Stromal cell of bone marrow (primary cell): Measurements from ENCODE around the gene SSC5D.
A peak's percentile ranks its signal among the peaks of the same experiment; 100 is the strongest.
"Not testable (repeated sequence)": the region's sequence is repeated elsewhere in the genome, so short reads cannot be mapped to it uniquely, and the experiment has no call there.

Source experiments
- DNase-seq: peaks from one replicate; pipeline ENCODE4 v3.0.0-alpha.2; 2012; ENCODE audit warnings: low read depth

SSC5D gene

GRCh38 chr19:55486971-55487923 is 989 bp upstream of the SSC5D start:
- DNase-seq: peak; percentile 95

GRCh38 chr19:55488986-55489710 is 912 bp downstream of the SSC5D start:
- DNase-seq: no peak

GRCh38 chr19:55489711-55490477 is 1.7 kb downstream of the SSC5D start:
- no peak for DNase-seq

- no peak for DNase-seq
Observed at GRCh38 chr19:55490478-55491432, 2.5 kb downstream of the SSC5D start.

GRCh38 chr19:55491546-55492360 is 3.5 kb downstream of the SSC5D start:
- no peak for DNase-seq

GRCh38 chr19:55492362-55492944 is 4.2 kb downstream of the SSC5D start:
- DNase-seq: no peak

GRCh38 chr19:55493052-55493644 is 4.9 kb downstream of the SSC5D start:
- no peak for DNase-seq

- DNase-seq: no peak
Observed at GRCh38 chr19:55493645-55494171, 5.5 kb downstream of the SSC5D start.

- DNase-seq: peak; percentile 53
Observed at GRCh38 chr19:55494172-55494761, 6.0 kb downstream of the SSC5D start.

GRCh38 chr19:55495646-55496349 is 7.6 kb downstream of the SSC5D start:
- no peak for DNase-seq

GRCh38 chr19:55496820-55497219 is 8.6 kb downstream of the SSC5D start:
- not testable (repeated sequence) for DNase-seq

GRCh38 chr19:55497763-55498162 is 9.5 kb downstream of the SSC5D start:
- DNase-seq: no peak

GRCh38 chr19:55498246-55498840 is 10.1 kb downstream of the SSC5D start:
- no peak for DNase-seq

GRCh38 chr19:55500368-55500952 is 12.2 kb downstream of the SSC5D start:
- no peak for DNase-seq

GRCh38 chr19:55502197-55502952 is 14.1 kb downstream of the SSC5D start:
- DNase-seq: no peak

- DNase-seq: no peak
Observed at GRCh38 chr19:55503157-55503501, 14.9 kb downstream of the SSC5D start.
